ENCODE measurements around the gene ZNF90.
"Not testable (repeated sequence)": the region's sequence is repeated elsewhere in the genome, so short reads cannot be mapped to it uniquely, and the experiment has no call there.

The ZNF90 gene

DNA sequence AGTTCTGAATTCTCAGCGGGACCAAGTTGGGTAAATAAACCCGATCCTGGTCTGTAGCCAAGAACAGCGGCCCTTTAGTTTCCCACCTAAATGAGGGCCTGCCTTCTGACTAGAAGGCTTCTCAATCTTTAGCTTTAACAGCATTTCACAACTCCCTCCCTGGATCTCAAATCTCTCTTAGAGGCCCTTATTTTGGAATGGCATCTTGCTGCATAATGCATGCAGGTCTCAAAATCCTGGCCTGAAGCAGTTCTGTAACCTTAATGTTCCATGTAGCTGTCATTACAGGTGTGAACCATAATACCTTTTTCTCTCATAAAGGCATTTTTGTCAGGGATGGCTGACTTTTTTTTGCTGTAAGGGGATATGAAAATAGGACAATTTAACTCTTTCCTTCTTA lies 29.5 kb downstream of the ZNF90 start:
- no peak for DNase-seq

DNA sequence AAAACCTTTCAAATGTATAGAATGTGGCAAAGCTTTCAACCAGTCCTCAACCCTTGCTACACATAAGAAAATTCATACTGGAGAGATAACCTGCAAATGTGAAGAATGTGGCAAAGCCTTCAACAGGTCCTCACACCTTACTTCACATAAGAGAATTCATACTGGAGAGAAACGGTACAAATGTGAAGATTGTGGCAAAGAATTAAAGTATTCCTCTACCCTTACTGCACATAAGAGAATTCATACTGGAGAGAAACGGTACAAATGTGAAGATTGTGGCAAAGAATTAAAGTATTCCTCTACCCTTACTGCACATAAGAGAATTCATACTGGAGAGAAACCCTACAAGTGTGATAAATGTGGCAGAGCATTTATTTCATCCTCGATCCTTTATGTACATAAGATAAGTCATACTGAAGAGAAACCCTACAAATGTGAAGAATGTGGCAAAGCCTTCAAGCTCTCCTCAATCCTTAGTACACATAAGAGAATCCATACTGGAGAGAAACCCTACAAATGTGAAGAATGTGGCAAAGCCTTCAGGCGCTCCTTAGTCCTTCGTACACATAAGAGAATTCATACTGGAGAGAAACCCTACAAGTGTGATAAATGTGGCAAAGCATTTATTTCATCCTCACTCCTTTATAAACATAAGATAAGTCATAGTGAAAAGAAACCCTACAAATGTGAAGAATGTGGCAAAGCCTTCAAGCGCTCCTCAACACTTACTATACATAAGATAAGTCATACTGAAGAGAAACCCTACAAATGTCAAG lies 40.5 kb downstream of the ZNF90 start:
- DNase-seq, result not testable (repeated sequence)

DNA sequence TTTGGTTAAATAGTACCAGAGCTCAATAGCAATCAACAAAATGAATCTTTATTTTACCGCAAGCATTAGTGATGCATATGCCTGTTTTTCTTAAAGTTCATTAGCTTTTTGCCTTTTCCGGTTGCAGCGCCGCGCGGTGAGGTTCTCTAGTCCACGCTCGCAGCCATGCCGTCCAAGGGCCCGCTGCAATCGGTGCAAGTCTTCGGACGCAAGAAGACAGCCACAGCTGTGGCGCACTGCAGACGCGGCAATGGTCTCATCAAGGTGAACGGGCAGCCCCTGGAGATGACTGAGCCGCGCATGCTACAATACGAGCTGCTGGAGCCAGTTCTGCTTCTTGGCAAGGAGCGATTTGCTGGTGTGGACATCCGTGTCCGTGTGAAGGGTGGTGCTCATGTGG lies 47.1 kb downstream of the ZNF90 start:
- DNase-seq, result no peak

DNA sequence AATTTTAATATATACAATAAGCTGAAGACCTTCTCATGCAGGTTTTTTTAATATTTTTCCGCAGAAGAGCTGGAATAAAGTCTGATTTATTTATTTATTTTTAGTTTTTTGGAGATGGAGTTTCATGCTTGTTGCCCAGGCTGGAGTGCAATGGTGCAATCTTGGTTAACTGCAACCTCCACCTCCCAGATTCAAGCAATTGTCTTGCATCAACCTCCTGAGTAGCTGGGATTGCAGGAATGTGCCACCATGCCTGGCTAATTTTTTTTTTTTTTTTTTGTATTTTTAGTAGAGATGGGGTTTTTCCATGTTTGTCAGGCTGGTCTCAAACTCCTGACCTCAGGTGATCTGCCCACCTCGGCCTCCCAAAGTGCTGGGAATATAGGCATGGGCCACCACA lies 55.1 kb downstream of the ZNF90 start:
- DNase-seq, result not testable (repeated sequence)

DNA sequence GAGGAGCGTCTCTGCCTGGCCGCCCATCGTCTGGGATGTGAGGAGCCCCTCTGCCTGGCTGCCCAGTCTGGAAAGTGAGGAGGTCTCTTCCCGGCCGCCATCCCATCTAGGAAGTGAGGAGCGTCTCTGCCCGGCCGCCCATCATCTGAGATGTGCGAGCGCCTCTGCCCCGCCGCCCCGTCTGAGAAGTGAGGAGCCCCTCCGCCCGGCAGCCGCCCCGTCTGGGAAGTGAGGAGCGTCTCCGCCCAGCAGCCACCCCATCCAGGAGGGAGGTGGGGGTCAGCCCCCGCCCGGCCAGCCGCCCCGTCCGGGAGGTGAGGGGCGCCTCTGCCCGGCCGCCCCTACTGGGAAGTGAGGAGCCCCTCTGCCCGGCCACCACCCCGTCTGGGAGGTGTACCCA lies 59.9 kb downstream of the ZNF90 start:
- DNase-seq, result not testable (repeated sequence)

DNA sequence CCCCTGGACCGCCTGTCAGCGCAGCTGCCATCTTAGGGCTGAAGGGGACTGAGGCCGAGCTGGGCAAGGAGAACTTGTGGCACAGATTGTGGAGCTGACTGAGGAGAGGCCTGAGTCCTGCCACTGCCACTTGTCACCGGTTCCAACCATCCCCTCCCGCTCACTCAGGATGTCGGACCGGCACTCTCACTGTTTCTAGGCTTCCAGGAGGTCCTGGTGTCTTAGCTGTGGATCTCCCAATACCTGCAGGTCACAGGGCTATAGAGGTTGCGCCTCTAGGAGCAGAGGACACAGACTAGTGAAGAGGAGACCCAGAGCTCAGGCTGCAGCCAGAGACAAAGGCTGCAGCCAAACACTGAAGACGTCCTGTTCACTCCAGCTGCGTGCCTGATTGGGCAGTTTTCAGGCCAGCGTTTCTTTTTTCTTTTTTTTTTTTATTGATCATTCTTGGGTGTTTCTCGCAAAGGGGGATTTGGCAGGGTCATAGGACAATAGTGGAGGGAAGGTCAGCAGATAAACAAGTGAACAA lies 73.9 kb downstream of the ZNF90 start:
- no peak for DNase-seq

DNA sequence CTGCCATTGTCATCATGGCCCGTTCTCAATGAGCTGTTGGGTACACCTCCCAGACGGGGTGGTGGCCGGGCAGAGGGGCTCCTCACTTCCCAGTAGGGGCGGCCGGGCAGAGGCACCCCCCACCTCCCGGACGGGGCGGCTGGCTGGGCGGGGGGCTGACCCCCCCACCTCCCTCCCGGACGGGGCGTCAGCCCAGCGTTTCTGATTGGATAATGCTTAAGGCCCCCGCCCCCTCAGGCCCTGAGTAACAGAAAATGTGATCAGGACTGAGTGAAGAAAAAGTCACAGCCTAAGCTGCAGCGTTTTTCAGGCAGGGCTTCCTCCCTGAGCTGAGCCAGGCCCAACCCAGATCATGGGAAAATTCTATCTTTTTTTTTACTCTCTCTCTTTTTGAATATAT lies 74.7 kb downstream of the ZNF90 start:
- DNase-seq, result not testable (repeated sequence)

DNA sequence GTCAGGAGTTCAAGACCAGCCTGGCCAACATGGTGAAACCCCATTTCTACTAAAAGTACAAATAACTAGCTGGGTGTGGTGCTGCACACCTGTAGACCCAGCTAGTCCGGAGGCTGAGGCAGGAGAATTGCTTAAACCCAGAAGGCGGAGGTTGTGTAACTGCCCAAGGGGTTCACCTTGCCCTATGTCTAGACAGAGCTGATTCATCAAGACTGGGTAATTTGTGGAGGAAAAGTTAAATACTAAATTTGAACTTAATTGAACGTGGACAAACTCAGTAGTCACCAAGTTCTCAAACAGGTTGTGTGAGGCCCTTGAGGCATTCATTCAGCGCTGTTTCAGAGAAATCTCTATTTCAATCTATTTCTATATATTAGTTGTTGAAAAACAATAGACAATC lies 75.5 kb downstream of the ZNF90 start:
- DNase-seq, result no peak

DNA sequence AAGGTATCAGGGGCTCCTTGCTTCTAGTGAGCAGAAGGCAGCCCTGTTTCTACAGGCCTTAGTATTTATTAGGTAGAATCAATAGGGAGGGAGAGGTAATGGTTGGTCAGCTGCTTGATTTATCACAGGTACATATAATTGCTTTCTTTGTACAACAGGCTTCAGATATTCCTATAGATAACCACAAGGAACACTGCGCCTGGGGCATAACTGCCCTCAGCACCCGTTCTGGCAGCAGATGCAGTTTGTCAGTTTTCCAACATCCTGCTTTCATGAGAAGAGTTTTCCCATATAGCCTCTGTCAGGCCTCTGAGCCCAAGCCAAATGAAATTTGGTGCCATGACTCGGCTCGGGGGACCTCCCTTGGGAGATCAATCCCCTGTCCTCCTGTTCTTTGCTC lies 76.8 kb downstream of the ZNF90 start:
- no peak for DNase-seq

DNA sequence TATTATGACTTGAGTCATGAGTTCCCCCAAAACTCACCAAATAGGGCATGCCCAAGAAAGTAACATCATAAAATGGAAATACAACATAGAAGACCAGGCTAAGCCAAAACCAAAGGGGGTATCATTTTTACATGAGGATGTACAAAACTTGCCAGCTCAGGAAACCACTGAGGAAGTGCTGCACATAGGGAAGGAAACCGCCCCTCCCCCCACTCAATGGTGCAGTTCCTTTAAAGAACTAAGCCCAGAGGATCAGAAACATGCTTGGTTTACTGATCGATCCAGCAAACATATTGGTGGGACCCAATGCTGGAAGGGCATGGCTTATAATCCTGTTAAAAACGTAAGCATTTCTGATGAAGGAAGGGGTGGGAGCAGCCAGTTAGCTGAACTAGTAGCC lies 85.0 kb downstream of the ZNF90 start:
- no peak for DNase-seq

DNA sequence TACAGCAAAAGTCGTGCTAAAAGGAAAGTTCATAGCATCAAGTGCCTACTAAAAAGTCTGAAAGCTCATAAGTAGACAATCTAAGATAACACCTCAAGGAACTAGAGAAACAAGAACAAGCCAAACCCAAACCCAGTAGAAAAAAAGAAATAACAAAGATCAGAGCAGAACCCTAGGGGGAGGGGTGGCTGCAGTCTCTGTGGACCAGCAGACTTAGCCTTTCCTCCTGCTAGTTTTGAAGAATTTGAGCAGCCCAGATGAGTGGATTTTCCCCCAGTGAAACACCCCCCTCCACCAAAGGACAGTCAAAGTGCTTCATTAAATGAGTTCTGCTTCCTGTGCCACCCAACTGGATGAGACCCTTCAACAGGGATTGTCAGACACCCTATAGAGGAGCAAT lies 86.7 kb downstream of the ZNF90 start:
- no peak for DNase-seq

DNA sequence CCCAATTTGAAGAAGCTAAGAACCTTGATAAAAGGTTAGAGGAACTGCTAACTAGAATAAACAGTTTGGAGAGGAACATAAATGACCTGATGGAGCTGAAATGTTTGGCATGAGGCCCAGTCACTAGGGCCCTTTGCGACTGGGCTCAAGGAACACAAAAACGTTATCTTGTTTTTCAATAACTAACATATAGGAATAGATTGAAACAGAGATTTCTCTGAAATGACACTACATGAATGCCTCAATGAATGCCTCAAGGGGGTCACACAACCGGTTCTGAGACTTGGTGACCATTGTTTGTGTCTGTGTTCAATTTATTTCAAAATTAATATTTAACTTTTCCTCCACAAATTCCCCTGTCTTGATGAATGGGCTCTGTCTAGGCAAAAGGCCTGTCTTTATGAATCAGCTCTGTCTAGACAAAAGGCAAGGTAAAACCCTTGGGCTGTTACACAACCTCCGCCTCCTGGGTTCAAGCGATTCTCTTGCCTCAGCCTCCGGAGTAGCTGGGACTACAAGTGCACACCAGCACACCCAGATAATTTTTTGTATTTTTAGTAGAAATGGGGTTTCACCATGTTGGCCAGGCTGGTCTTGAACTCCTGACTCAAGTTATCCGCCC lies 88.3 kb downstream of the ZNF90 start:
- DNase-seq, result no peak

DNA sequence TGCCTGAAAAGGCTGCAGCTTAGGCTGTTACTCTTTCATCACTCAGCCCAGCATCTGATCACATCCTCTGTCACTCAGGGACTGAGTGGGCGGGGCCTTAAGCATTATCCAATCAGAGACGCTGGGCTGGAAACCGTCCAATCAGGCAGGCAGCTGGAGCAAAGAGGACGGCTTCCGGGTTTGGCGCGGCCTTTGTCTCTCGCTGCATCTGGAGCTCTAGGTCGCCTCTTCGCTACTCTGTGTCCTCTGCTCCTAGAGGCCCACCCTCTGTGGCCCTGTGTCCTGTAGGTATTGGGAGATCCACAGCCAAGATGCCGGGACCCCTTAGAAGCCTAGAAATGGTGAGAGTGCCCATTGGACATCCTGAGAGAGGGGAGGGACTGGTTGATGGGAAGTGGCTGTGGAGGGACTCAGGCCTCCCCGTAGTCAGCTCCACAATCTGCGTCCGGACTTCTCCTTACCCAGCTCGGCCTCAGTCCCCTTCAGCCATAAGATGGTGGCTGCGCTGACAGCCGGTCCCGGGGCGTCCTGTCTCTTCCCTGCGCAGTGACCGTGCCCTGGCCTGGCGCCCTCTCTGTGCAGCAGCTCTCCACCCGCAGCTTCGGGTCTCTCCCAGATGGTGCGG lies 89.3 kb downstream of the ZNF90 start, which contains the start of gene ZNF486:
Gene ZNF486, plus strand, starts transcription at position 195 of the 625 bp plus-strand sequence. Its CDS starts 117 bp downstream, at position 312.
- peak in 1 of 2 experiments; percentile 7 for DNase-seq

DNA sequence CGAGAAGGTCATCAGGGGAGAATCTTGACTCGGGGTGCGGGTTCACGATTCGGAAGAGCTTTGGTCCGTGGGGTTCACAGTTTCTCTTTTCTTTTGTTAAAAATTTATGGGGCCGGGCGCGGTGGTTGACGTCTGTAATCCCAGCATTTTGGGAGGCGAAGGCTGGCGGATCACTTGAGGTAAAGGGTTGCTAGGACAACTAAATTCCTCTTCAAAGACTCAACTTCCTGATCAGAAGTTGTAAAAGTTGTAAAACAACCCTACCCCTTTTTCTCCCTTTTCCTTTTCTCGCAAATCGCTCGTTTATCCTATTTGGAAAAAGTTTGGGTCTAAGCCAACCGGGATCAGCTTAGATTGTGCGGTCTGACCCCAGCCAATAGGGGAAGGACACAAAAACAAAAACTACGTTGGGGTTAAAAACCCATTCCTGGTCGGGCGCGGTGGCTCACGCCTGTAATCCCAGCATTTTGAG lies 89.9 kb downstream of the ZNF90 start:
- DNase-seq, result no peak

Measured in NCI-H446 (cell line).